D341Med (cell line): ENCODE results near the gene TUBGCP2.
A peak's percentile ranks its signal among the peaks of the same experiment; 100 is the strongest.

Experiments used
- DNase-seq: peaks from one replicate; pipeline ENCODE4 v3.0.0; 2012; ENCODE audit warnings: low spot score

TUBGCP2 gene

DNA sequence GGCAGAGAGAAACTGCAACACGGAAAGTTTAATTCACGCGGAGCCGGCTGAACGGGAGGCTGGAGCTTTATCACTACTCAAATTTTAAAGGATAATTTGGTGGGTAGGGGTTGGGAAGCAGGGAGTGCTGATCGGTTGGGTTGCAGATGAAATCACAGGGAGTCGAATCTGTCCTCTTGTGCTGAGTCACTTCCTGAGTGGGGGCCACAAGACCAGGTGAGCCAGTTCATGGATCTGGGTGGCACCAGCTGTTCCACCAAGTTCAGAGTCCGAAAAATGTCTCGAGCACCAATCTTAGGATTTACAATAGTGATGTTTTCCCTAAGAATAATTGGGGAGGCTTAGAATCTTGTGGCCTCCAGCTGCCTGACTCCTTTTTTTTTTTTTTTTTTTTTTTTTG lies 34.9 kb upstream of the TUBGCP2 start:
- DNase-seq, result no peak

DNA sequence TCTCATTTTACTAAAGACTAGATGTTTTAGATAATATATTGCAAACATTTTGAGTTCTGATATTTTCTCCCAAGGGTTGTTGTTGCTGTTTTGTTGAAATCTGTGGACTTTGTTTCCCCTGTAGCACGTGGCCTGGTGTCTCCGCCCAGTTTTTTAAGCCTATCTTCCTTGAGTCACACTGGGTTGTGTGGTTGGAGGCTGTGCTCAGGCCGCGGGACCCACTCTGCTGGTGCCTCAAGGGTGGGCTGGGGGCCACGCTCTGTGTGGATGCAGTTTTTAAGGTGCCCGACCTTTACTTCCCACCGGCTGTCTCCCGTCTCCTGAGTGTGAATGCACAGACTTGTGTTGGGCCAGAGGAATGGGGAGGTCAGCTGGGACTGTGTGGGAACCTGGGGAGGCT lies 34.3 kb upstream of the TUBGCP2 start:
- DNase-seq, result no peak

DNA sequence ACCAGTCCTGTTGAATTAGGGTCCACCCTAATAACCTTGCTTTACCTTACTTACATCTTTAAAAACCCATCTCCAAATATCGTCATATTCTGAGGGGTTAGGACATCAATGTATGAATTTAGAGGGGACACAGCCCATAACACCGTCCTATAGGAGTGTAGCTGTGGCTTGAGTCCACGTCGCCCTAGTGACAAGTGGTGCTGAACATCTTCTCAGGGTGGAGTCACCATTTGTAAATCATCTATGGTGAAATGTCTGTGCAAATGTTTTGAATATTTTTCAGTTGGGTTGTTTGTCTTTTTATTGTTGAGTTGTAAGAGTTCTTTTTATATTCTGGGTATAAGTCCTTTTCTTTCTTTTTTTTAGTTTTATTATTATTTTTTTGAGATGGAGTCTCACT lies 33.3 kb upstream of the TUBGCP2 start:
- no peak for DNase-seq

DNA sequence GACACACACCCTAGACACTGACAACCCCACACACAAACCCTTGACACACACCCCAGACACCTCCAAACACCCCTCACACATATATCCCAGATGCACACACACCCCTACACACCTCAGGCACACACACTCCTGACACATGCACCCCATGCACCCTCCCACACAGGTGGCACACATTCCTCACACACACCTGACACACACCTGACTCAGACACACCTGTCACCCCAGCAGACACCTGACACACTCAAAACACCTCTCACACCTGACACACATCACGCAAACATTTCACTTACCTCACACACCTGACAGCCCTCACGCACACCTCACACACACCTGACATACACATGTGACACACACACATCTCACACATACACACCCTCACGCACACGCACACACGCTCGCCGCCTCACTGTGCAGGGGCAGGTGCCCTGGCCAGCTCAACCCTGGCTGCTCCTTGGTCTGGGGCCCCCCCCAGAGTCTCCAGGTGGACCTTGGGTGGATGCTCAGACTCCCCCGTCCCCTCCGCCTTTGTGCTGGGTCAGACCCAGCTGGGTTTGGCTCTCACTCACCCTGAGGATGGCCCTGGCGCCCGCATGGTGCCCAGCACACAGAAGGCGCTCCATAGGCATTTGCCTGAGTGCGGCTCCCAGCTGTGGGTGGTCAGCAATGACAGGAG lies 31.2 kb upstream of the TUBGCP2 start:
- no peak for DNase-seq

DNA sequence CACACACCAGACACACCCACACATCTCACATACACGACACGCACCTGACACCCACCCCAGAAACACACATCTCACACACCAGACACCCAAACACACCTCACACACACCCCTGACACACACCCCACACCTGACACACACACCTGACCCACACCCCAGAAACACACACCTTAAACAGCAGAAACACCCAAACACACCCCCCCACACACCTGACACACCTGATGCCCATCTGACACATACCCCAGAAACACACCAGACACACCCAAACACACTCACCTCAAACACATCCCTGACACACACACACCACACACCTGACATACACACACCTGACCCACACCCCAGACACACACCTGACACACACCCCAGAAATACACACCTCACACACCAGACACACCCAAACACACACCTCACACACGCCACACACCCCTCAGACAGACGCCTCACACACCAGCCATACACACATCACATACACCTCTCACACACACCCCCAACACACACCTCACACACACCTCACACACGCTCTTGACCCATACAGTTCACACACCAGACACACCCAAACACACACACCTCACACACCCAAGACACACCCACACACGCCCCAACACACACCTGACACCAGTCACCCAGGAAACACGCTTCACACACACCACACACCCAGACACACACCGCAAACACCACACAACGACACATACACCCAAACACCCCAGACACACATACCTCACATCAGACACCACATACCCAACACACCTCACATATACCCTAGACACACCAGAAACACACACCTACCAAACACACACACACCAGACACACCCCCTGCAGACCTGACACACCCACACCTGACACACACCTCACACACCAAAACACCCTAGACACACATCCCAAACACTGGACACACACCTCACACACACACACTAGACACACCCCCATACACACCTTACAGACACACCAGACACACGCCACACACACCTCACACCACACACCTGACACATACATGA lies 29.7 kb upstream of the TUBGCP2 start:
- DNase-seq, result no peak

DNA sequence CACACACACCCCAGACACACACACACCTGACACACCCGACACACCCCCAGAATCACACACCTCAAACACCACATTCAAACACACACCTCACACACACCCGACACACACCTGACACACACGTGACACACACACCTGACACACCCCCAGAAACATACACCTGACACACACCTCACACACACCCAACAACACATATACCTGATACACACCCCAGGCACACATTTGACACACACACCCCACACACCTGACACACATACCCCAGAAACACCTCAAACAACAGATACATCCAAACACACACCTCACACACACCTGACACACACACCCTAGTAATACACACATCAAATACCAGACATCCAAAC lies 28.7 kb upstream of the TUBGCP2 start:
- no peak for DNase-seq

DNA sequence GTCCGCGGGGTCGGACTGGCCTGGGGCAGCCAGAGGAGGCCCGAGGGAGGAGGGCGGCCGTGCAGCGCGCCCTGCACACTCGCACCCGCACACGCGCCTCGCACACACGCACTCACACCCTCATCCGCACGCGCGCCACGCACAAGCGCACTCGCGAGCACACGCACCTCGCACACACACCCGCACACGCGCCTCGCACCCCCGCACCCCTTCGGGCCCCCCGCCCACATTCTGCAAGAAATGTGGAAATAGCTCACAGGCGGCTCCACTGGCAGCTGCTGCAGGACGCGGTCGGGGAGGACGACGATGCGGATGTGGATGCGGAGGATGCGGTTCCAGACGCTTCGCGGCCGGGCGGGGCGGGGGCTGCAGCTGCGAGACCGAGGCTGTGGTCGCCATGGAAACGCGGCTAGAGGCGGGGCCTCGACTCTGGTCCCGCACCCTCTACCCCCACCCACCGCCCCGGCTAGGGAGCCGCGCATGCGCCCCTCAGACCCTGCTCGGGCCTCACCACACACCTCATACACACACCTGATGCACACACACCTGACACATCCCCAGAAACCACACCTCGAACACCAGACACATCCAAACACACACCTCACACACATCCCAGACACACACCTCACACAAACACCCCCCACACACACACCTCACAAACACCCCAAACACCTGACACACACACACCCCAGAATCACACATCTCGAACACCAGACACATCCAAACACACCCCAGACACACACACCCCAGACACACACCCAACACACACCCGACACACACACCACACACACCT lies 28.1 kb upstream of the TUBGCP2 start, which contains the start of gene CALY:
Gene CALY, minus strand, starts transcription at position 320 of the 793 bp plus-strand sequence. CDS start 7,907 bp downstream, outside the sequence.
- DNase-seq, result peak; percentile 72

DNA sequence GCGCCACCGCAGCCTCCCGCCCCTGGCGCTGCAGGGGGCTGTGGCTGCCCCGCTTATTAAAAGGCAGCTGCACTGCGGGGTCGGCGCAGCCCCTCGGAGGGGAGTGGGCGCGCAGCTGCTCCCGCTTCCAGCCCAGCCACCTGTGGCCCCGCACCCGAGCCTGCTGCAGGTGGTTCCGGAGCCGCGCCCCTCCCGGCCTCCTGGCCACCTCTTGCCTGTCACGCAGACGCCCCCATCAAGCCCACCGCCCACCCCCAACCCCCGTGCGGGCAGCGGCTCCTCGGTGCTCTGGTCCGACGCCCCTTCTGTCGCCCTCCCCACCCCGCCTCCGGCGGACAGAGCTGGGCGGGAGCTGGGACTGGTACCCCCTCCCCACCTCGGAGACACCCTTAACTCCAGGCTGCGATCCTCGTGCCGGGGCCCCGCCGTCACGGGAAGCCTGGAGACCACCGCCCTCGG lies 27.5 kb upstream of the TUBGCP2 start:
- DNase-seq, result no peak

DNA sequence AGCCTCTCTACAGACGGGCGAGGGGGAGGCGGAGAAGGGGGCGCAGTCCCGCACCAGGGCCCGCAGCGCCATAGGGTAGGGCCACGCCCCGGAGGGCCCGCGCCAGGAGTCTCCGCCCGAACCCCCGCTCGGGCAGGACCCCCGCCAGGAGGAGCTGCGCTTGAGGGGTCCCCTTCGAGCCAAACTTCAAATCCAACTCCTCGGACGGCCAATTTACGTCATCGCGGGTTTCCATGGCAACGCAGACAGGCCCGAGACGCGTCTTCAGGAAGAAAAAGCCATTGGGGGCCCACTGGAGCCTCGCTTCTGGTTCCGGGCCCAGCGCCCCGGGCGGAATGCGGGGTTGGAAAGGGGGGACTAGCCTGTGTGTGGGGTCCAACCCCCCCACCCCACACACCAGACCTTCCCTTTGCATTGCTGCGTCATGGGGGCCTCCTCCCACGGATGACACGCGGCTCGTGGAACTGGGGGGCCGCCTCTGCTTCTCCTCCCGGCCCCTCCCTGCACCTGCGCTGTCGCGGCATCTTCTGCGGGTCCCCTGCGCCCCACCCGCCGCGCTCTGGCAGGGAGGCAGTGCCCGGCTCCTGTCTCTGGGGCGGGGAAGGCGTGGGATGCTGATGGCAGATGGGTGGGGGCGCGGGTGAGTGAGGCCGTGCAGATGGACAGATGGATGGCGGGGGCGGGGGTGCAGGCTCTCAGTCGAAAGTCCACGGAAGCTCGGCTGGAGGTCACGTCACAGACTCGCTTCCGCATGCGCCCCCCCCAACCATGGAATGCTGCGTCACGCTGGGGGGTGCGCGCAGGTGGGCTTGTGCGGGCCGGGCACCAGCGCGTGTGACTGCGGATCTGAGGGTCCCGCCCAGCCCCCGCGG lies 26.8 kb upstream of the TUBGCP2 start:
- peak; percentile 50 for DNase-seq

DNA sequence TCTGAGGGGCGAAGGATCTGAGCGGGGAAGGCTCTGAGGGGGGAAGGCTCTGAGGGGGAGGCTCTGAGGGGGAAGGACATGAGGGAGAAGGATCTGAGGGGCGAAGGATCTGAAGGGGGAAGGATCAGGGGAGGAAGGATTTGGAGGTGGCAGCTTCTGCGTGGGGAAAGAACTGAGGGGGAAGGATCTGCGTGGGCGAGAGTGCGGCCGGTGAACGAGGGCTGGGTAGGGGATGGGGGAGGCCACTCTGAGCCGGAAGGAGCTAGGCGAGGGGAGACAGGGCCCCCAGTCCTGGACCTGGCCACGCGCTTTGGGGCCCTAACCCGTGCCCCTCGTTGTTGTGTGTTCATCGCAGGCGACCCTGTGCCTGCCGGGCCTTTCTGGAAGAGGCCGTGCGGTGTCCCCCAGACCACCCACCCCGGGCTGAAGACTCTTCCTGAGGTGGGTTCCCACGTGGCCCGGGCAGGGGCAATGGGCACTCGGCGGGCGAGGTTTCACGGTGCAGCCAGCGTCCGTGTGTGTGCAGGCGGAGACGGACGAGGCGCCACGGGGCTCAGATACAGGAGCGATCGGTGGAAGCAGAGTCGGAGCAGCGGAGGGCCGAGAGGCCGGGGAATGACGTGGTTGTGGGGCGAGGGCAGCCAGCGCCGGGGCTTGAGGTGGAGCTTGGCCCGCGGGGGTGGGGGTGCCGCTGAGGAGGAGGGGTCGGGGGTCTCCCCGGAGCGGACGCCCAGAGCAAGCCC lies 26.0 kb upstream of the TUBGCP2 start:
- no peak for DNase-seq

DNA sequence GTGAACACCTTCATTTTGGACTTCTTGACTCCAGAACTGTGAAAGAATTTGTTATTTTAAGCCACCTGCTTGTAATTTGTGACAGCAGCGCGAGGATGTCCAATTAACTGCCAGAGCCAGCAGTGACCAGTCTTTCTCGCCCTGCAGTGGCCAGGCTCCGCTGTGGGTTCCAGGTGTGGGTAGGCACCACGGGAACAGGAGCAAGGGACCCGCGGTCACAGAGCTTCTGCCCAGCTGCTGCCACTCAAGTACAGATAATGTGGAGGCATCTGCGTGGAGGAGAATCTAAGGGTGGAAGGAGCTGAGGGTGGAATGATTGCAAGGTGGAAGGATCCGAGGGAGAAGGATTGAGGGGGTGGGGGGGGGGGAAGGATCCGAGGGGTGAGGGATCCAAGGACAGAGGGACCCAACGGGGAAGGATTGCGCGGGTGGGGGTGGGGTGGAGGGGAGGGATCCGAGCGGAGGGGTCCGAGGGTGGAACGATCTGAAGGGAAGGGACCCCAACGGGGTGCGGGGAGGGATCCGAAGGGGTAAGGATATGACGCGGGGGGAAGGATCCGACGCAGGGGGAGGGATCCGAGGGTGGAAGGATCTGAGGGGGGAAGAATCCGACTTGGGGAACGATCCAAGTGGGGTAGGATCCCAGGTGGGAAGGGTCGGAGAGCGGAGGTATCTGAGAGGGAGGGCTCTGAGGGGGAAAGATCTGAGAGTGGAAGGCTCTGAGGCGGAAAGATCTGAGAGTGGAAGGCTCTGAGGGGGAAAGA lies 24.4 kb upstream of the TUBGCP2 start:
- DNase-seq, result no peak

DNA sequence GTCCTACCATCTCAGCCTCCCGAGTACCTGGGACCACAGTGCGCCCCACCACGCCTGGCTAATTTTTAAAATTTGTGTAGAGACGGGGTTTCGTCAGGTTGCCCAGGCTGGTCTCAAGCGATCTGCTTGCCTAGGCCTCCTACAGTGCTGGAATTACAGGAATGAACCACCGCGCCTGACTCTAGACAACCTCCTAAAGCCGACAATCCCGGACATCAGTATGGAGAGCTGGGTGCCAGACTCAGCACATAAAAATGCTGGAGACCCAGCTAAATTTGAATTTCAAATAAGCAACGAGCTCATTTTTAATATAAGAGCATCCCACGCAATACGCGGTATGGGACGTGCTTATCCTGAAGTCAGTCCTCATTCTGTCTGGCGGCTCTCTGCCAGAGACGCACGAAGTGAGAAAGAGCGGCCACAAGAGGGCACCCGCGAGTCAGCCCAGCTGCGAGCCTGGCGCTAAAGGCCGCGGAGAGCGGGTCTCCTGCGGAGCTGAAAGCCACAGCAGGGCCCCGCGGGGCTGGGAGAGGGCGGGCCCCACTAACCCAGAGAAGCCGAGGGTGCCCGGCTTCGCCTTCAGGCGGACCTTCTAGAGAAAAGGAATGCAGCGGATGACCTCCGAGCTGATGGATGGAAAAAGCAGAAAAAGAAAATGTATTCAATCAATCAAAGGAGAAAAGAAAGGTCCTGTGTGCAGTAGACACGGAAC lies 21.0 kb upstream of the TUBGCP2 start:
- DNase-seq, result peak; percentile 84

DNA sequence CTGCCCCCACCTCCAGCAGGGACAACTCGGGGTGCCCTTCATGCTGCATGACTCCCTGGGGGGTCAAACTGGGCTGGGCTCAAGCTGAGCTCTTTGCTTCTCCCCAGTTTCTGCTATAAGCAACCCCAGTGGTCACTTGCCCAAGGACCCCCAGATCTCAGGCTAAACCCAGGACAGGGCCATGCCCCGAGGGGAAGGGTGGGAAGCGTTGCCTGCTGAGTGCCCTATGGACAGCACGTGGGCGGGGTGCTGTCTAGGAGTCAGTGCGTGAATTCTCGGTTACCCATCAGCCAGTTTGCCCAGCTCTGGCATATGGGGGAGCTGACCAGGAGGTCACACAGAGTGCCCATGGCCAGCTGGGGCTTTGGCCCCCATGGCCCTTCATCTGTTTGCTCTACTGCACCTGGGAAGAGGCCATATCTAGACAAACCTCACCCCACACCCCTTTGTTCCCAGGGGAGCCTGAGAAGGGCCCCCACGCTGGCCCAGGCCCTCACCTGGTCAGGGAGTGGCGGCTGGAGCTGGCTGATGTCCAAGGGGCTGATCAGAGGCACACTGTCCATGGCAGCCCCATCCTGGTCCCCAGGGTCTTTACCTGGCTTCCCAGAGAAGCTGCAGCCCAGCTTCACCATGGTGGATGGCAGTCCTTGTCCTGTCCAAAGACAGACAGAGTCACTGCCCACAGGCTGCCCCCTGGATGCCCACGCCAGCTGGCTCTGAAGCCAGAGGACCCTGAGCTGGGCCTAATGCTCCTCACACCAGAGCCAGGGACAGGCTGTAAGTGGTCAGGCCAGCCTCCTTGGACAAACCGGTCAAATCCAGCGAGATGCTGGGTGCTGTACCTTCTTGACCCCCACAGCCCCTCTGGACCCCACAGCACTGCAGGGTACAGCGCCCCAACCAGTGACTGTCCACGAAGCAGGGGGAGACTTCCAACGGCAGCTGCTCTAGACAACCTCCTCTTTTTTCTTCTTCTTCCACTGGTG lies 20.0 kb upstream of the TUBGCP2 start:
- DNase-seq, result no peak

DNA sequence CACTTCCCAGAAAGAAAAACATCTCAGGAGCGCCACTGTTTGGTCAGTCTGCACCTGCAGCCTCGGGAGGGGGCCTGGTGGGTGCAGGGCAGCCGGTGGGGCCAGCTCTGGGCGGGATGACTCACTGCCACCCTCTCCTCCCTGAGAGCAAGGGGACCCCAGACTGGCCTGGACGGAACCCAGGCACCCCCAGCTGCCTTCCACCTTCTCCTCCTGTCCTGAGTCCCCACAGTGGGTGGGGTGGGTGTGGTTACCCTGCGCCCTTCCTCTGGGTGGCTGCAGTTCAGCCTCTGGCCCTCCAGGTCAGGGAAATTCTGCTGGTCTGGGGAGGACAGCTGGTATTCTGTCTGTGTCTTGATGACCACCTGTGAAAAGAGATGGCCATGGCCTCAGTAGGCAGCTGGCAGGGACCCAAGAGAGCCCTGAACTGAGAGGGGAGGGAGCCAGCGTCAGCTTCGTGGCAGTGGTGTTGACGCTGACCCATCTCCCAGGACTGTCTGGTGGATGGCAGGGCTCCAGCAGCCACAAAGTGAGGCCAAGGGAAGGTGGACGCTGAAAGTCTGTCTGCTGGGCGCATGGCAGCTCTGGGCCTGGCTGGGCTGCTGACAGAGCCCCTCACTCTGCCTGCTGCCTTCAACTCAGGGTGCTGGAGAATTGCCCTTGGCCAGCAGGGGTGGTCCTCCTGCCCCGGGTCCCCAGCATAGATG lies 19.1 kb upstream of the TUBGCP2 start:
- DNase-seq, result no peak

DNA sequence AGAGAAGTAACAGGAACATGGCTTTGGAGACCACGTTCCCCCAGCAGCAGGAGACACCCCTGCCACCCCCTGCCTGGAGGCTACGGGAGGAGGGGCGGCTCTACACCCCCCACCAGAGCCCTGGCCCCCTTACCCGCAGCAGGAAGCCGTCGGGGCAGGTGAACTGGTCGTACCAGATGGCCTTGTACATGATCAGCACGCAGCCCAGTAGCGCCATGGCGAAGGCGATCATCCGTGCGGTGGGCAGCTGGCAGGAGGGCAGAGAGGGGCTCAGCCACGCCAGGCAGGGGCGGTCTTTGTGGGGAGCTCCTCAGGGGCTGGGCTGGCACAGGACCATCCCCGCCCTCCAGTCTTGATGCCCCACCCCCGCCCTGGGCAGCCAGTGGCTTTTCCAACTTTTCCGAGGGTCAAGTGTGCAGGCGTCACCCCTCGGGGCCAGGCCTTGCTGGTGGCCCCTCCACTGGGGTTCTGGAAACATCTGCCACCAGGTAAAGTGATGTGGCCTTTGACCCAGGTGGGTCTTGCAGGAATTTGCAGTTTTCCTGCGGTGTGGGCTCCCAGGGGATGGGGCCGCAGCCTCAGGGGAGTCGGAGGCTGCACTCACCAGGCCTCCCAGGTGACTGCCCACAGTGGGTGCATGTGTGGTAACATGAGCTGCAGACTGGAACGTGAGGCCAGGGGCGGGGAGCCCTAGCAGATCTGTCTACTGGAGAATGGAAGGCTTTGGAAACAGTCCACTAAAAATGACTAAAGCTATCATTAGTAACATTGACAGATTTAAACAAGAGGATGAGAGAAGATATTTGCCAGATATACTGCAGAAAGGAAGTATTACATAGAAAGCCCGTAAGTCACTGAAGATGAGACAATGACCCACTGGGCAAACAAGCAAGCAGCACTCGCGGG lies 18.3 kb upstream of the TUBGCP2 start:
- DNase-seq, result no peak

DNA sequence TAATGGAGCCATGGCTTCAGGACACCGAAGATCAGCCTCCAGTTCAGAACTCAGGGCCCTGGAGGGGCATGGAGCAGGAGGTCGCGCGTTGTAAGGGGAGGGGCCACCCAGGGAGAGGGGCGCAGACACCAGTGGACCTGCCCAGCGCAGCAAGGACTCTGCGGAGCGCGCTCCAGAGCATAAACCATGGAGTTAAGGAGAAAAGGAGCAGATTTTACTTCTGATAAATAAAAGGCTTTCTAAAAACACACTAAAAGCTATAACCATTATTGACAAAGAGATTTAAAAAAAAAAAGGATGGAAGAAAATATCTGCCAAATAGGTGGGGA lies 17.5 kb upstream of the TUBGCP2 start:
- no peak for DNase-seq
